Measurements from ENCODE around the gene RIMKLB. TPM values are rescaled to one million over a fixed set of nuclear protein-coding genes. Genes with fewer than 3 reads are reported as not detected.
"Not testable (repeated sequence)": the region's sequence is repeated elsewhere in the genome, so short reads cannot be mapped to it uniquely, and the experiment has no call there.

The RIMKLB gene
- polyA plus RNA-seq, 1 donor: 88.9 TPM

- DNase-seq (ENCODE audit: low read depth): no peak
These were observed 120.7 kb downstream of the RIMKLB start for GRCh38 chr12:8818526-8818925.

GRCh38 chr12:8819666-8819980 lies 121.8 kb downstream of the RIMKLB start:
- DNase-seq (ENCODE audit: low read depth): no peak

- not testable (repeated sequence) for DNase-seq (ENCODE audit: low read depth)
These were observed 123.1 kb downstream of the RIMKLB start for GRCh38 chr12:8820676-8821407.

- DNase-seq (ENCODE audit: low read depth): no peak
These were observed 123.8 kb downstream of the RIMKLB start for GRCh38 chr12:8821591-8821990.

GRCh38 chr12:8822298-8822697 lies 124.5 kb downstream of the RIMKLB start, which contains the start of gene A2ML1:
A2ML1 (plus strand) TSS chr12:8822621; CDS start chr12:8822652, 31 bp downstream.
- DNase-seq (ENCODE audit: low read depth): no peak

GRCh38 chr12:8823565-8824300 lies 125.9 kb downstream of the RIMKLB start:
- DNase-seq (ENCODE audit: low read depth): no peak

- DNase-seq (ENCODE audit: low read depth): no peak
These were observed 129.9 kb downstream of the RIMKLB start for GRCh38 chr12:8827551-8828256.

GRCh38 chr12:8828257-8829124 lies 130.7 kb downstream of the RIMKLB start:
- DNase-seq (ENCODE audit: low read depth): no peak

- DNase-seq (ENCODE audit: low read depth): no peak
These were observed 131.3 kb downstream of the RIMKLB start for GRCh38 chr12:8829125-8829518.

GRCh38 chr12:8829621-8830020 lies 131.8 kb downstream of the RIMKLB start:
- no peak for DNase-seq (ENCODE audit: low read depth)

- DNase-seq (ENCODE audit: low read depth): no peak
These were observed 133.3 kb downstream of the RIMKLB start for GRCh38 chr12:8831116-8831515.

GRCh38 chr12:8832500-8832899 lies 134.7 kb downstream of the RIMKLB start:
- no peak for DNase-seq (ENCODE audit: low read depth)

Other genes with a start within 250 kb of the RIMKLB start
- not detected for gene CLEC6A, start 242.0 kb upstream of the RIMKLB start, polyA plus RNA-seq (ENCODE audit: insufficient read length)
- gene CLEC4D, start 184.5 kb upstream of the RIMKLB start, polyA plus RNA-seq (ENCODE audit: insufficient read length): 0.23 TPM
- not detected for gene CLEC4E, start 157.1 kb upstream of the RIMKLB start, polyA plus RNA-seq (ENCODE audit: insufficient read length)
- 0.30 TPM for gene AICDA, start 85.1 kb upstream of the RIMKLB start, polyA plus RNA-seq (ENCODE audit: insufficient read length)
- gene MFAP5, start 35.2 kb upstream of the RIMKLB start, polyA plus RNA-seq (ENCODE audit: insufficient read length): 143 TPM
- gene A2ML1, start 124.6 kb downstream of the RIMKLB start, polyA plus RNA-seq (ENCODE audit: insufficient read length): 0.14 TPM
- 36.3 TPM for gene PHC1, start 216.5 kb downstream of the RIMKLB start, polyA plus RNA-seq (ENCODE audit: insufficient read length)